WTC11 (cell line): ENCODE results near the gene STS. TPM values are rescaled to one million over a fixed set of nuclear protein-coding genes. Genes with fewer than 3 reads are reported as not detected.
A peak's percentile ranks its signal among the peaks of the same experiment; 100 is the strongest.

ENCODE experiments used
- ATAC-seq: fragments of 200-7000 bp; cut with Tn5 transposase; 2 replicates; pipeline ENCODE4 v1.10.0; 2021; ENCODE audit warnings: mild to moderate bottlenecking, moderate library complexity
- CTCF ChIA-PET: fragments of 300-600 bp; sonication (Branson Sonifier 250); formaldehyde crosslinking; loops from one replicate; lab custom pipeline; 2021; ENCODE audit warnings: antibody characterized with exemption; lab: Charles Lee
- POLR2A ChIA-PET: fragments of 350-600 bp; sonication (Branson Sonifier 250); formaldehyde crosslinking; loops from one replicate; lab custom pipeline; 2021; ENCODE audit warnings: antibody characterized with exemption; lab: Charles Lee
- DNase-seq: peaks from one replicate; pipeline ENCODE4 v3.0.0; 2021; ENCODE audit warnings: low spot score
- H3K27ac Mint-ChIP-seq: 2 replicates; pipeline ENCODE4 v1.8.0; 2021; ENCODE audit warnings: mixed read lengths
- H3K27me3 Mint-ChIP-seq: 2 replicates; pipeline ENCODE4 v1.8.0; 2021; ENCODE audit warnings: low read depth, mild to moderate bottlenecking, moderate library complexity, mixed read lengths
- H3K36me3 Mint-ChIP-seq: 2 replicates; pipeline ENCODE4 v1.8.0; 2021; ENCODE audit warnings: mixed read lengths
- H3K4me1 Mint-ChIP-seq: 2 replicates; pipeline ENCODE4 v1.8.0; 2022; ENCODE audit warnings: mixed read lengths
- H3K4me3 Mint-ChIP-seq: 2 replicates; pipeline ENCODE4 v1.8.0; 2021; ENCODE audit warnings: mild to moderate bottlenecking, moderate library complexity, mixed read lengths
- H3K9me3 Mint-ChIP-seq: 2 replicates; pipeline ENCODE4 v1.8.0; 2021; ENCODE audit warnings: mixed read lengths
- CREB1 ChIP-seq: sonication (generic); formaldehyde crosslinking; IDR thresholded peaks from 2 replicates; pipeline ENCODE4 v1.8.0; 2023; ENCODE audit warnings: mild to moderate bottlenecking, missing genetic modification reagents
- E2F5 ChIP-seq: sonication (generic); formaldehyde crosslinking; IDR thresholded peaks from 2 replicates; pipeline ENCODE4 v1.8.1; 2022; ENCODE audit warnings: mild to moderate bottlenecking, moderate library complexity, missing genetic modification reagents
- ESRRA ChIP-seq: sonication (generic); formaldehyde crosslinking; IDR thresholded peaks from 2 replicates; pipeline ENCODE4 v1.8.1; 2022; ENCODE audit warnings: mild to moderate bottlenecking, missing genetic modification reagents, borderline replicate concordance
- FOXP4 ChIP-seq: sonication (generic); formaldehyde crosslinking; IDR thresholded peaks from 2 replicates; pipeline ENCODE4 v1.8.0; 2022; ENCODE audit warnings: mild to moderate bottlenecking, missing genetic modification reagents
- HMGXB4 ChIP-seq: sonication (generic); formaldehyde crosslinking; IDR thresholded peaks from 2 replicates; pipeline ENCODE4 v1.8.1; 2023; ENCODE audit warnings: mild to moderate bottlenecking, moderate library complexity, missing genetic modification reagents
- JUN ChIP-seq: sonication (generic); formaldehyde crosslinking; IDR thresholded peaks from 2 replicates; pipeline ENCODE4 v1.8.0; 2023; ENCODE audit warnings: mild to moderate bottlenecking, missing genetic modification reagents
- TEAD4 ChIP-seq: sonication (generic); formaldehyde crosslinking; IDR thresholded peaks from 2 replicates; pipeline ENCODE4 v1.8.0; 2022; ENCODE audit warnings: mild to moderate bottlenecking, missing genetic modification reagents
- ZNF121 ChIP-seq: sonication (generic); formaldehyde crosslinking; IDR thresholded peaks from 2 replicates; pipeline ENCODE4 v1.8.0; 2023; ENCODE audit warnings: missing genetic modification reagents
- ZNF219 ChIP-seq: sonication (generic); formaldehyde crosslinking; IDR thresholded peaks from 2 replicates; pipeline ENCODE4 v1.8.0; 2023; ENCODE audit warnings: missing genetic modification reagents, mild to moderate bottlenecking, borderline replicate concordance
- ZNF281 ChIP-seq: sonication (generic); formaldehyde crosslinking; IDR thresholded peaks from 2 replicates; pipeline ENCODE4 v1.8.0; 2023; ENCODE audit warnings: mild to moderate bottlenecking, missing genetic modification reagents
- ZNF317 ChIP-seq: sonication (generic); formaldehyde crosslinking; IDR thresholded peaks from 2 replicates; pipeline ENCODE4 v1.8.1; 2023; ENCODE audit warnings: low read depth, mild to moderate bottlenecking, moderate library complexity, missing genetic modification reagents, borderline replicate concordance
- ZNF396 ChIP-seq: fragments of 250-450 bp; sonication (Bioruptor Pico); IDR thresholded peaks from 2 replicates; pipeline ENCODE4 v1.8.0; 2021; ENCODE audit warnings: mild to moderate bottlenecking, moderate library complexity, borderline replicate concordance
- ZNF425 ChIP-seq: fragments of 250-450 bp; sonication (Bioruptor Pico); conservative IDR thresholded peaks from 2 replicates; pipeline ENCODE4 v1.9.0; 2021; ENCODE audit warnings: mild to moderate bottlenecking
- total RNA-seq: library from RNA; stranded (reverse); gene quantifications from 3 replicates; pipeline ENCODE4 v1.2.3, GENCODE V29; 2021

The STS gene
- total RNA-seq, 1 experiment from 2014 or later, result 1.3 TPM

- H3K4me3 Mint-ChIP-seq, result no peak overlapping the region
- TF ChIP-seq JUN (CRISPR knock-in tag) (no peak), ZNF121 (CRISPR knock-in tag) (no peak), TEAD4 (CRISPR knock-in tag) (no peak), CREB1 (CRISPR knock-in tag) (no peak), E2F5 (CRISPR knock-in tag) (no peak), ZNF396 (CRISPR knock-in tag) (no peak), HMGXB4 (CRISPR knock-in tag) (no peak)
- TF ChIP-seq, all 79 proteins: peak for 0
- no peaks in the 10 kb centered on the region for H3K27me3 Mint-ChIP-seq
- ATAC-seq (peak; percentile 94), DNase-seq (peak; percentile 52)
- ChIA-PET CTCF (interaction anchor here (0.6 to 1.5 kb wide), 4 partner anchors 30 to 575 kb away, joined by 3 to 5 read pairs (median 3); no protein-coding TSS in a partner anchor), POLR2A (no interaction called here)
- peaks cover 2% of the 10 kb centered on the region; the same call in 1 of the 2 replicates for H3K36me3 Mint-ChIP-seq
- peaks cover 17% of the 10 kb centered on the region for H3K4me1 Mint-ChIP-seq
- H3K9me3 Mint-ChIP-seq, result no peaks in the 10 kb centered on the region; the same call in 1 of the 2 replicates
- H3K27ac Mint-ChIP-seq, result peak overlapping the region; percentile 73
These were observed 15.0 kb upstream of the STS start for GRCh38 chrX:7132335-7133049.

- TF ChIP-seq FOXP4 (CRISPR knock-in tag), result no peak
- TF ChIP-seq, all 79 proteins: peak for 0
- Mint-ChIP-seq H3K4me3 (no peak overlapping the region), H3K9me3 (no peaks in the 10 kb centered on the region; the same call in 1 of the 2 replicates), H3K4me1 (peaks cover 17% of the 10 kb centered on the region), H3K27me3 (no peaks in the 10 kb centered on the region), H3K36me3 (peaks cover 2% of the 10 kb centered on the region; the same call in 1 of the 2 replicates), H3K27ac (peak overlapping the region; percentile 63; the same call in 1 of the 2 replicates)
- CTCF ChIA-PET, result interaction anchor here (0.6 to 1.5 kb wide), 2 partner anchors 9 to 58 kb away, joined by 3 to 5 read pairs; no protein-coding TSS in a partner anchor
- DNase-seq (no peak), ATAC-seq (peak; percentile 33)
- POLR2A ChIA-PET, result no interaction called here
These were observed 14.5 kb upstream of the STS start for GRCh38 chrX:7133050-7133440.

GRCh38 chrX:7134981-7135380, 12.5 kb upstream of the STS start:
- Mint-ChIP-seq H3K36me3 (peaks cover 2% of the 10 kb centered on the region; the same call in 1 of the 2 replicates), H3K27ac (no peak overlapping the region), H3K4me3 (no peak overlapping the region), H3K4me1 (peaks cover 17% of the 10 kb centered on the region), H3K27me3 (no peaks in the 10 kb centered on the region), H3K9me3 (no peaks in the 10 kb centered on the region; the same call in 1 of the 2 replicates)
- DNase-seq (no peak), ATAC-seq (no peak)
- POLR2A ChIA-PET, result no interaction called here
- TF ChIP-seq ZNF317 (CRISPR knock-in tag) (no peak), ZNF425 (CRISPR knock-in tag) (no peak), ESRRA (CRISPR knock-in tag) (no peak), ZNF281 (no peak), ZNF219 (CRISPR knock-in tag) (no peak)
- TF ChIP-seq, all 79 proteins: peak for 0
- CTCF ChIA-PET, result no interaction called here
